SU-DHL-6 (cell line): Measurements from ENCODE around the gene GOLPH3L.
"Not testable (repeated sequence)": the region's sequence is repeated elsewhere in the genome, so short reads cannot be mapped to it uniquely, and the experiment has no call there.

Experiments
- H2AFZ ChIP-seq: fragments of 200-600 bp; sonication (generic); 2 replicates; pipeline ENCODE4 v1.6.1; 2014; ENCODE audit warnings: low read depth, mild to moderate bottlenecking, moderate library complexity, mixed read lengths, antibody characterized with exemption, low read length; ENCODE audit not compliant: severe bottlenecking
- H3F3A ChIP-seq: fragments of 200-600 bp; shearing (Covaris generic); 2 replicates; pipeline ENCODE4 v1.6.0; 2016; ENCODE audit warnings: antibody characterized with exemption, mild to moderate bottlenecking; ENCODE audit not compliant: insufficient read depth
- H3K27ac ChIP-seq: fragments of 200-600 bp; sonication (generic); 2 replicates; pipeline ENCODE4 v1.5.1; 2016; ENCODE audit warnings: low read depth, mild to moderate bottlenecking, low read length, moderate library complexity, mixed read lengths
- H3K27me3 ChIP-seq: fragments of 200-600 bp; sonication (generic), shearing (Covaris generic); 2 replicates; pipeline ENCODE4 v1.6.0; 2014; ENCODE audit warnings: mild to moderate bottlenecking, low read length
- H3K36me3 ChIP-seq: fragments of 200-600 bp; sonication (generic); 2 replicates; pipeline ENCODE4 v1.6.1; 2014; ENCODE audit warnings: mild to moderate bottlenecking, low read length, mixed read lengths
- H3K4me2 ChIP-seq: fragments of 300-600, 200-600 bp; shearing (Covaris generic), sonication (generic); 2 replicates; pipeline ENCODE4 v1.6.0; 2014; ENCODE audit warnings: low read length, low read depth, mild to moderate bottlenecking; ENCODE audit not compliant: poor library complexity, severe bottlenecking
- H3K4me3 ChIP-seq: fragments of 200-600 bp; sonication (generic); 2 replicates; pipeline ENCODE4 v1.5.1; 2014; ENCODE audit warnings: antibody characterized with exemption, low read length, mild to moderate bottlenecking, mixed read lengths; ENCODE audit not compliant: insufficient read depth, poor library complexity, severe bottlenecking
- H3K79me2 ChIP-seq: fragments of 200-600 bp; sonication (generic); 2 replicates; pipeline ENCODE4 v1.6.1; 2014; ENCODE audit warnings: mild to moderate bottlenecking, low read length, moderate library complexity; ENCODE audit not compliant: insufficient read depth
- H3K9ac ChIP-seq: fragments of 200-600 bp; sonication (generic); 2 replicates; pipeline ENCODE4 v1.7.0; 2014; ENCODE audit warnings: mild to moderate bottlenecking, low read length
- H3K9me2 ChIP-seq: fragments of 200-600 bp; sonication (generic); replicated peaks from 2 replicates; pipeline ENCODE4 v1.6.1; 2014; ENCODE audit warnings: low read length; ENCODE audit not compliant: insufficient read depth
- H3K9me3 ChIP-seq: fragments of 200-600 bp; sonication (generic); 2 replicates; pipeline ENCODE4 v1.6.1; 2014; ENCODE audit warnings: low read length, mixed read lengths; ENCODE audit not compliant: insufficient read depth
- H4K20me1 ChIP-seq: fragments of 200-600 bp; sonication (generic); 2 replicates; pipeline ENCODE4 v1.6.1; 2014; ENCODE audit warnings: low read depth, mild to moderate bottlenecking, antibody characterized with exemption, low read length, moderate library complexity, mixed read lengths
- CTCF ChIP-seq: fragments of 200-600 bp; sonication (generic); IDR thresholded peaks from one replicate; pipeline ENCODE4 v1.5.1; 2017; ENCODE audit warnings: antibody characterized with exemption, mild to moderate bottlenecking, low read length, moderate library complexity; ENCODE audit not compliant: insufficient read depth, poor library complexity, severe bottlenecking
- EZH2phosphoT487 ChIP-seq: fragments of 200-600 bp; sonication (generic), shearing (Covaris generic); conservative IDR thresholded peaks from 2 replicates; pipeline ENCODE4 v1.6.1; 2018; ENCODE audit warnings: mild to moderate bottlenecking, antibody characterized with exemption, low read length, moderate library complexity, mixed read lengths

Gene GOLPH3L

GRCh38 chr1:150720703-150721102, 23.7 kb upstream of the GOLPH3L start, which contains the start of gene HORMAD1:
HORMAD1 (minus strand) TSS chr1:150720895; CDS start chr1:150719505, 1,390 bp downstream.
- Histone ChIP-seq H3K9me3 (no peaks in the 10 kb centered on the region), H3K4me2 (no peak within 1 kb of the TSS), H4K20me1 (no peaks in the 10 kb centered on the region), H3K9ac (no peak within 1 kb of the TSS), H3K4me3 (no peak within 1 kb of the TSS), H3K27me3 (no peaks in the 10 kb centered on the region), H3F3A (no peaks in the 10 kb centered on the region; the same call in 1 of the 2 replicates), H3K27ac (no peak within 1 kb of the TSS), H3K9me2 (no peaks in the 10 kb centered on the region), H2AFZ (no peak within 1 kb of the TSS), H3K79me2 (no peaks in the 10 kb centered on the region), H3K36me3 (no peaks in the 10 kb centered on the region)
- TF ChIP-seq CTCF (no peak), EZH2phosphoT487 (no peak)

GRCh38 chr1:150720098-150720497, 23.1 kb upstream of the GOLPH3L start:
- no peaks in the 10 kb centered on the region for H3K79me2 ChIP-seq
- H3F3A ChIP-seq: peaks cover 3% of the 10 kb centered on the region; the same call in 1 of the 2 replicates
- H3K27ac ChIP-seq: no peak overlapping the region
- H3K9me2 ChIP-seq: no peaks in the 10 kb centered on the region
- no peaks in the 10 kb centered on the region for H4K20me1 ChIP-seq
- no peak overlapping the region for H2AFZ ChIP-seq
- TF ChIP-seq CTCF: no peak
- TF ChIP-seq EZH2phosphoT487: no peak
- H3K9me3 ChIP-seq: no peaks in the 10 kb centered on the region
- no peaks in the 10 kb centered on the region for H3K27me3 ChIP-seq
- H3K4me3 ChIP-seq: no peak overlapping the region
- H3K9ac ChIP-seq: no peak overlapping the region
- H3K36me3 ChIP-seq: no peaks in the 10 kb centered on the region
- H3K4me2 ChIP-seq: no peak overlapping the region

- Histone ChIP-seq H3K9ac (no peak overlapping the region), H3K4me3 (no peak overlapping the region), H3K4me2 (no peak overlapping the region), H3K79me2 (no peaks in the 10 kb centered on the region), H3K27me3 (no peaks in the 10 kb centered on the region), H3K9me2 (no peaks in the 10 kb centered on the region), H3K27ac (no peak overlapping the region), H4K20me1 (no peaks in the 10 kb centered on the region), H3F3A (peaks cover 4% of the 10 kb centered on the region; the same call in 1 of the 2 replicates), H3K9me3 (no peaks in the 10 kb centered on the region), H3K36me3 (no peaks in the 10 kb centered on the region), H2AFZ (no peak overlapping the region)
- TF ChIP-seq EZH2phosphoT487: no peak
- no peak for TF ChIP-seq CTCF
Observed at GRCh38 chr1:150718225-150718891, 21.4 kb upstream of the GOLPH3L start.

GRCh38 chr1:150709031-150709430, 12.1 kb upstream of the GOLPH3L start:
- H3K9ac ChIP-seq, H3K4me2 ChIP-seq, H3K27ac ChIP-seq, H3K9me3 ChIP-seq, H3K4me3 ChIP-seq, H3F3A ChIP-seq, H3K36me3 ChIP-seq, H3K9me2 ChIP-seq, H2AFZ ChIP-seq, H3K79me2 ChIP-seq, H4K20me1 ChIP-seq, H3K27me3 ChIP-seq: not testable (repeated sequence)
